ENCODE data around the gene SPACA1.
"Not testable (repeated sequence)": the region's sequence is repeated elsewhere in the genome, so short reads cannot be mapped to it uniquely, and the experiment has no call there.

SPACA1 gene

DNA sequence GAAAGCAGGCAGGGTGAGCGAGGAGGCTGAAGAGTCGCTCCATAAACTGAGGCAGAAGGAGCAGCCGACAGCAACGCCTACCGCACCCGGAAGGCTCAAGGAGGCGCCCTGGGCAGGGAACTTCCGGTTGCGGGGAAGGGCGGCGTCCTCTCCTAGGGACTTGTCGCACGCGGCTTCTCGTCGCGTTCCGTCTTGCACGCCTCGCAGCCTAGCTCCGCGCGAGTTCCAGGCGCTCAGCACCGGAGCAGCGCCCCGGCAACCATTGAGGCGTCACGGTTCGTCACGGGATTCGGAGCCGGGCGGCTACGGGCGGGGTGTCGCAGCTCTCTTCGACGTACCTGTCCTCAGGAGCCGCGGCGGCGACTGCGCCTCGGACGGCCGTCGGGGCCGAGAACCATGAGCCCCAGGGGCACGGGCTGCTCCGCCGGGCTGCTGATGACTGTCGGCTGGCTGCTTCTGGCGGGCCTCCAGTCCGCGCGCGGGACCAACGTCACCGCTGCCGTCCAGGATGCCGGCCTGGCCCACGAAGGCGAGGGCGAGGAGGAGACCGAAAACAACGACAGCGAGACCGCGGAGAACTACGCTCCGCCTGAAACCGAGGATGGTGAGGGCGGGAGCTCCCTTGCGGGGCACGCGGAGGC is at the start of gene SPACA1:
SPACA1 (plus strand) TSS at position 332 of the 641 bp plus-strand sequence; CDS start at position 397, 65 bp downstream.
- TF ChIP-seq, protein P1, sequence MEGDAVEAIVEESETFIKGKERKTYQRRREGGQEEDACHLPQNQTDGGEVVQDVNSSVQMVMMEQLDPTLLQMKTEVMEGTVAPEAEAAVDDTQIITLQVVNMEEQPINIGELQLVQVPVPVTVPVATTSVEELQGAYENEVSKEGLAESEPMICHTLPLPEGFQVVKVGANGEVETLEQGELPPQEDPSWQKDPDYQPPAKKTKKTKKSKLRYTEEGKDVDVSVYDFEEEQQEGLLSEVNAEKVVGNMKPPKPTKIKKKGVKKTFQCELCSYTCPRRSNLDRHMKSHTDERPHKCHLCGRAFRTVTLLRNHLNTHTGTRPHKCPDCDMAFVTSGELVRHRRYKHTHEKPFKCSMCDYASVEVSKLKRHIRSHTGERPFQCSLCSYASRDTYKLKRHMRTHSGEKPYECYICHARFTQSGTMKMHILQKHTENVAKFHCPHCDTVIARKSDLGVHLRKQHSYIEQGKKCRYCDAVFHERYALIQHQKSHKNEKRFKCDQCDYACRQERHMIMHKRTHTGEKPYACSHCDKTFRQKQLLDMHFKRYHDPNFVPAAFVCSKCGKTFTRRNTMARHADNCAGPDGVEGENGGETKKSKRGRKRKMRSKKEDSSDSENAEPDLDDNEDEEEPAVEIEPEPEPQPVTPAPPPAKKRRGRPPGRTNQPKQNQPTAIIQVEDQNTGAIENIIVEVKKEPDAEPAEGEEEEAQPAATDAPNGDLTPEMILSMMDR (IDR thresholded peaks at IDR 0.05; ENCODE audit: low read depth, low read length), result no peak
- DNase-seq (ENCODE audit: extremely low read depth, low read depth), result no peak

DNA sequence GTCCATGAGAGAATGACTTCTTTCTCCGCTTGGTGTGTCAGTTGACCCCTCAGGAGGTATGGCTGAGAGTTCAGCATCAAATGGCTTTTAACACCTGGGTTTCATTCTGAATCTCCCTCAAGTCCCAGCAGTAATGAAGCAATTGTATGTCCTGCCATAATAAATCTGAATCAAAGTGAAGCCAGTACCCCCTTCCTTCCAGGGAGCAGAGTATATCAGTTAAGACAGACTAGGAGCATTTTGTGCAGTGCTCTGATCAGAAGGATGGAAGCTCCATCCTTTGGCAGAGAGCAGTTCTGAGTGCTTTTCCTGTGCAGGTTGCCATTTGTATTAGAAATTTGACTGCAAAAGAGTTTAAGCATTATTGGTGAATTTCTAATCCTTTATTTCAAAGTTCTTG is 46.9 kb upstream of the SPACA1 start:
- DNase-seq (ENCODE audit: extremely low read depth, low read depth), result no peak
- TF ChIP-seq, protein P1 (IDR thresholded peaks at IDR 0.05; ENCODE audit: low read depth, low read length), result no peak

DNA sequence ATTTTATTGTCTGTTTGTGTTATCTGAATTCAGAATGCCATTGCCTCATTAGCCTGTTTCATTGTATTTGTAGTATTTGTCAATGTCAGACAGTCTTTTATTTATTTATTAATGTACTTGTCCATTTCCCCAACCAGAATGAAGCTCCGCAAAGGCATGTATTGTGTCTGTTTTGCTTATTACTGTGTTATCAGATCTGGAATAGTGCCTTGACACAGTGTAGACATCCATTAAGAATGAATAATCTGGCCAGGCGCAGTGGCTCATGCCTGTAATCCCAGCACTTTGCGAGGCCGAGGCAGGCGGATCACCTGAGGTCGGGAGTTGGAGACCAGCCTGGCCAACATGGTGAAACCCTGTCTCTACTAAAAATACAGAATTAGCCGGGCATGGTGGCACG is 46.4 kb upstream of the SPACA1 start:
- not testable (repeated sequence) for DNase-seq (ENCODE audit: extremely low read depth, low read depth)

GRCh38 chr6:88004707-88005106 is 42.9 kb upstream of the SPACA1 start:
- DNase-seq (ENCODE audit: extremely low read depth, low read depth), result no peak
- TF ChIP-seq, protein P1 (IDR thresholded peaks at IDR 0.05; ENCODE audit: low read depth, low read length), result no peak

DNA sequence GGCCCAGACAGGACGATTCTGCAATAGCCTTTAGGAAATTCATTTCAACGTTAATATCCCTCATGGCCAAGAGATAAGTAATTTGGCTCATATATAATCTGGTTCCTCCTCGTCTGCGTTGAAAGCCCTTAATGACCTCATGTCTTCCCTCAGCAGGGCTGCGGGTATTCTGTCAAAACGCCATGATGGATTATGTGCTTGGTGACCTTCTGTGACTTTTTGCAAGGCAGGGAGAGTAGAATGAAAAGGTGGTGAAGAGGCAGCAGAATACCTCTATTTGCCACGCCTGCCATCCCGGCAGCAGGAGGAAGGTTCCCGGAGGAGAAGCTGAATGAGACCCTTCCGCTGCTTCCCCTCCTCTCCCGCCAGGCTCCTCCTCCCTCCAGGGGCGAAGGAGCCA is 41.1 kb upstream of the SPACA1 start:
- TF ChIP-seq, protein P1 (IDR thresholded peaks at IDR 0.05; ENCODE audit: low read depth, low read length), result no peak
- no peak for DNase-seq (ENCODE audit: extremely low read depth, low read depth)

GRCh38 chr6:88008411-88008810 is 39.2 kb upstream of the SPACA1 start:
- no peak for DNase-seq (ENCODE audit: extremely low read depth, low read depth)
- TF ChIP-seq, protein P1 (IDR thresholded peaks at IDR 0.05; ENCODE audit: low read depth, low read length), result no peak

DNA sequence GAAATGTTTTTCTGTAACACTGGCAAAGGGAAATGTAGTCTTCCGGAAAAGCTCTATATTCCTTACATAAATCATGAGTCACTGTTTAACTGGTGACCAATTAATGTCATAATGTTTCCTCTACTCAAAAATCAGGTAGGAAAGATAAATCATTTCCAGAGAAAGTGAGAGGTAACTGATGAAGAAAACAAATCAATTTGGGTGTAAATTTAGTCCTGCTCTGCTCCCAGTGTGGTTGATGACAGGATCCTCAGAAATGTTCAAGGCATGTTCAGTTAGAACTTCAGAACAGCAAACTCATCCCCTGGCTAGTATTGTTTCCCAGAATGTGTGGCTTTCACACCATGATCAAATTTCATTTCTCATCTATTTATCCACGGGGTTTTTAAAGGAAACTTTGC is 38.8 kb upstream of the SPACA1 start:
- TF ChIP-seq, protein P1 (IDR thresholded peaks at IDR 0.05; ENCODE audit: low read depth, low read length), result no peak
- no peak for DNase-seq (ENCODE audit: extremely low read depth, low read depth)

GRCh38 chr6:88013015-88013414 is 34.6 kb upstream of the SPACA1 start:
- DNase-seq (ENCODE audit: extremely low read depth, low read depth), result no peak
- TF ChIP-seq, protein P1 (IDR thresholded peaks at IDR 0.05; ENCODE audit: low read depth, low read length), result no peak

Measured in AG09319 (cell line).